ENCODE data around the gene NRXN3. TPM values are rescaled to one million over a fixed set of nuclear protein-coding genes. Genes with fewer than 3 reads are reported as not detected.

NRXN3 gene
- total RNA-seq, 1 donor from 2014 or later = not detected

- intact Hi-C loops (cut with micrococcal nuclease) = no loop called here
Observed at GRCh38 chr14:79274641-79275291, 1104.6 kb downstream of the NRXN3 start.

- intact Hi-C loops (cut with micrococcal nuclease) = no loop called here
Observed at GRCh38 chr14:79275292-79275655, 1105.1 kb downstream of the NRXN3 start.

GRCh38 chr14:79278286-79278797 lies 1108.2 kb downstream of the NRXN3 start:
- intact Hi-C loops (cut with micrococcal nuclease) = no loop called here

- intact Hi-C loops (cut with micrococcal nuclease) = no loop called here
Observed at GRCh38 chr14:79278798-79279644, 1108.8 kb downstream of the NRXN3 start.

- intact Hi-C loops (cut with micrococcal nuclease) = no loop called here
Observed at GRCh38 chr14:79279645-79280597, 1109.7 kb downstream of the NRXN3 start.

- intact Hi-C loops (cut with micrococcal nuclease) = no loop called here
Observed at GRCh38 chr14:79281244-79282152, 1111.3 kb downstream of the NRXN3 start.

- intact Hi-C loops (cut with micrococcal nuclease) = no loop called here
Observed at GRCh38 chr14:79284621-79285020, 1114.4 kb downstream of the NRXN3 start.

GRCh38 chr14:79285263-79285662 lies 1115.1 kb downstream of the NRXN3 start:
- intact Hi-C loops (cut with micrococcal nuclease) = no loop called here

GRCh38 chr14:79287976-79288375 lies 1117.8 kb downstream of the NRXN3 start:
- intact Hi-C loops (cut with micrococcal nuclease) = no loop called here

GRCh38 chr14:79293482-79294177 lies 1123.5 kb downstream of the NRXN3 start:
- intact Hi-C loops (cut with micrococcal nuclease) = no loop called here

GRCh38 chr14:79294499-79294898 lies 1124.3 kb downstream of the NRXN3 start:
- intact Hi-C loops (cut with micrococcal nuclease) = no loop called here

- intact Hi-C loops (cut with micrococcal nuclease) = no loop called here
Observed at GRCh38 chr14:79295385-79295784, 1125.2 kb downstream of the NRXN3 start.

- intact Hi-C loops (cut with micrococcal nuclease) = no loop called here
Observed at GRCh38 chr14:79298373-79298772, 1128.2 kb downstream of the NRXN3 start.

- intact Hi-C loops (cut with micrococcal nuclease) = no loop called here
Observed at GRCh38 chr14:79299162-79299561, 1129.0 kb downstream of the NRXN3 start.

GRCh38 chr14:79304279-79304678 lies 1134.1 kb downstream of the NRXN3 start:
- intact Hi-C loops (cut with micrococcal nuclease) = no loop called here

- intact Hi-C loops (cut with micrococcal nuclease) = no loop called here
Observed at GRCh38 chr14:79306546-79306945, 1136.4 kb downstream of the NRXN3 start.

GRCh38 chr14:79318371-79318770 lies 1148.2 kb downstream of the NRXN3 start:
- intact Hi-C loops (cut with micrococcal nuclease) = no loop called here

- intact Hi-C loops (cut with micrococcal nuclease) = no loop called here
Observed at GRCh38 chr14:79320561-79320960, 1150.4 kb downstream of the NRXN3 start.

GRCh38 chr14:79321070-79321469 lies 1150.9 kb downstream of the NRXN3 start:
- intact Hi-C loops (cut with micrococcal nuclease) = no loop called here

GRCh38 chr14:79325071-79325470 lies 1154.9 kb downstream of the NRXN3 start:
- intact Hi-C loops (cut with micrococcal nuclease) = no loop called here

Measured in T-helper 2 cell treated with Interferon-gamma antibody and Interleukin-4, amounts not matched to agents 100 ng/mL and 5 ng/mL, for 36 hours (primary cell).